GM19043 (cell line): ENCODE data around the gene ZNF322.
"Not testable (repeated sequence)": the region's sequence is repeated elsewhere in the genome, so short reads cannot be mapped to it uniquely, and the experiment has no call there.

Experiments used
- ATAC-seq: cut with Tn5 transposase; IDR thresholded peaks from one replicate; pipeline ENCODE4 v1.9.1; 2021; ENCODE audit warnings: low read depth; ENCODE audit not compliant: unreplicated experiment

ZNF322 gene

GRCh38 chr6:26659042-26659999, at the start of gene ZNF322:
Gene ZNF322, minus strand, starts transcription at chr6:26659746. Its CDS starts 21,193 bp downstream, at chr6:26638553.
- peak; percentile 98 for ATAC-seq

GRCh38 chr6:26705780-26706179, 46.2 kb upstream of the ZNF322 start:
- ATAC-seq = not testable (repeated sequence)

GRCh38 chr6:26705352-26705751, 45.8 kb upstream of the ZNF322 start:
- ATAC-seq = not testable (repeated sequence)

- ATAC-seq = not testable (repeated sequence)
Measured at GRCh38 chr6:26701023-26701747, 41.6 kb upstream of the ZNF322 start.

DNA sequence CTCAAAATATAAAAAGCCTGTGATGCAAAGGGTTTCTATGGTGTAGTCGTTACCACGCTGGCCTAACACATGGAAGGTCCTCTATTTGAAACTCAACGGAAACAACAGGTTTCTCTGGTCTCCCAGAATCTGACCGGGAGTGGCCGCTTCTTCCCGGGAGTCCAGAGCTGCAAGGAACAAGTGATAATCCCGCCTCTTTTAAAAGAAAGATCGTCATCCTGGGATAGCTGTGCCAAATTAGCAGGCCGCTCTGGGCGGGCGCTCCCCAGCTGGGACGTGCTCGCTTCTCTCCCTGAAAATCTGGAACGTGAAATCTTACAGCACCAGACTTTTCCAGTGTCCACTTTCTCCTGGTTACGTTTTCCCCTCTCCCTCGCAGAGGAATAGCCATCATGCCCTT, 38.0 kb upstream of the ZNF322 start:
- not testable (repeated sequence) for ATAC-seq

DNA sequence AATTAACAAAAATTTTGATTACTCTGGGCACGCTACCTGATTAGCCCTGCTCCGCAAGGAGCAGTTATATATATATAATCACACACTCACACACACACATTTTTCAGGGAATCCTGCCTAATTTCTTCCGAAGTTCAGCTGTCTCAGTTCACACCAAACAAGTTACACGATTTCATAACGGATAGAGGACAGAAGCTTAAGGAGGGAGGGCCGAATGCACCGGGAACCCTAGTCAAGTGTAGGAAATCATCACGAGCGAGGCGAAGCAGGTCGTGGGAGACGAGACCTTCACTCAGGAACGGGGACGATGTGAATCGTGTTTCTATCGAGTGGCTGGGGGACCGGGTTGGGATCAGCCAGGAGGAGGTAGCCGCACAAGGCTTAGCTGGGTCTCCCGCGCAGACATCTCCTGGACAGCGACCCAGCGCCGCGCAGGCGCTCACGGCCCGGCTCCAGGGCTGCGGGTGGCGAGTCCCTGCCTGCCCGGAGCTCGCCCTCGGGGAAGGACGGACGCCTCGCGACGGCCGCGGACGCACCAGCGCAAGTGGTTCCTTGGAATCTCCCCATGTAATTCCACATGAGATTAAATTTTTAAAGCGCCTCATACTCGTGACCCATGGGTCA, 29.9 kb upstream of the ZNF322 start:
- ATAC-seq = not testable (repeated sequence)

- not testable (repeated sequence) for ATAC-seq
Measured at GRCh38 chr6:26682435-26683042, 23.0 kb upstream of the ZNF322 start.

DNA sequence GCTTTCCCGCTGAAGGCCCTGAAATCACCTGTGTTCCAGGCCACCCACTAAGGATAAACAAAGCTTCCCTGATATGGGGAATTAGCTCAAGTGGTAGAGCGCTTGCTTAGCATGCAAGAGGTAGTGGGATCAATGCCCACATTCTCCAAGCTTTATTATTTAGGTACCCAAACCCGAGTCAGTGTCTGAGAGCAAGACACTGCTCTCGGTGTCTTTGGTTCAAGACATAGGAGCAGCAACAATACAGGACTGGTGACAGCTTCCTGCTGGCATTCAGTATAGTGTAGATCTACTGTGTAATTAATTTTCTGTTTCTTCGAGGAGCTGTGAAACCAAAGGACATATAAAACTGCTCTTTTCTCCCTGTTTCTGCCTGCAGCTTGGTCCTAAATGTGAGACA, 13.7 kb upstream of the ZNF322 start:
- not testable (repeated sequence) for ATAC-seq

GRCh38 chr6:26670558-26670957, 11.0 kb upstream of the ZNF322 start:
- not testable (repeated sequence) for ATAC-seq

GRCh38 chr6:26670003-26670402, 10.5 kb upstream of the ZNF322 start:
- ATAC-seq = not testable (repeated sequence)

DNA sequence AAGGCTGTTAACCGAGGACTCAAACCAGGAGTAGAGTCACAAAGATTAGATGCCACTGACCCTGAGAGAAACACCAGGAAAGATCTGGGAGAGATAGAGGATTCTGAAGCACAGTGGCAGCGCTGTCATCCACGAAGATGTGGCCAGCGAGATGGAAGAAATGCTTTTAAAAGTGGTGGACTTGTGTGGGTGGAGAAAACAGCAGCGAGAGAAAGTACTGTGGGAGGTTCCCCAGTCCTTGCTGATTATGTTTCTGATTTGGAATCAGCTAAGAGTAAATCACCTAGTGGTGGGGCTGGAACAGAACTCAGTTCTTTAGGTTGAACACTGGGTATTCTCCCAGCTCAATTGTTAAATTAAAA, 435 bp upstream of the ZNF322 start:
- peak; percentile 28 for ATAC-seq

DNA sequence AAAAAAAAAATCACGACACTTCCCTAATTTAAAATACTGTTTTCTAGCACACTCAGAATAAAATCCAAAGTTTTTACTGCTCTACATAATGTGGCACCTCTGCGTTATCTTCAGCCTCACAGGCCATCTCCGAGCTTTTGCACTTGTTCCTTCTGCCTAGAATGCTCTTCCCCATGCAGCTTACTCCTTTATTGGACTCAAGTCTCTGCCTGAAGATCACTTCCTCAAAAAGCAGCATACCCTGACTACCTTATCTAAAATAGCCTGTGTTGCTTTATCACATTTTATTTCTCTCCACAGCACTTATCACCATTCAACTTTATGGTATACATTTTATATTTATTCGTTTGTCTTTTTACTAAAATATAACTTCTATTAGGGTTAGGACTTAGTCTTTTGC, 2.3 kb downstream of the ZNF322 start:
- ATAC-seq = no peak

GRCh38 chr6:26653007-26653406, 6.5 kb downstream of the ZNF322 start:
- no peak for ATAC-seq

GRCh38 chr6:26651133-26651781, 8.3 kb downstream of the ZNF322 start:
- ATAC-seq = no peak

GRCh38 chr6:26646074-26646473, 13.5 kb downstream of the ZNF322 start:
- ATAC-seq = no peak

DNA sequence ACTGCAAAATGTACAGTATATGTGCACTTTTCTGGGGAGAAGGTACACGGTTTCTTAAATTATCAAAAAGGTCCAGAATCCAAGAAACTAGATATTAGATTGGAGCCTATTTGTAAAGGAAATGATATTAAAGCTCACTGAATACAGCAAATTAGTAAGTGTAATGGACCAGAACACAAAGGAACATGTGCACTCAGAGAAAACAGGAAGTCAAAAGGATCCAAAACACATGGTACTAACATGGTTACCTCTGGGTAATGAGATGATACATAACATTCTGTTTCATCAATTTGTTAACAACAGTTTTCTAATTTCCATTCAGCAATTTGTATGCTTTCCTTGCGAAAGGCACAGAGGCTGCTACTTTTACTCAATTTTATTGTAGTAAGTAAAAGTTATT, 18.7 kb downstream of the ZNF322 start:
- no peak for ATAC-seq

- no peak for ATAC-seq
Measured at GRCh38 chr6:26629359-26629758, 30.2 kb downstream of the ZNF322 start.

GRCh38 chr6:26627843-26628242, 31.7 kb downstream of the ZNF322 start:
- ATAC-seq = no peak

GRCh38 chr6:26624557-26624956, 35.0 kb downstream of the ZNF322 start:
- no peak for ATAC-seq

DNA sequence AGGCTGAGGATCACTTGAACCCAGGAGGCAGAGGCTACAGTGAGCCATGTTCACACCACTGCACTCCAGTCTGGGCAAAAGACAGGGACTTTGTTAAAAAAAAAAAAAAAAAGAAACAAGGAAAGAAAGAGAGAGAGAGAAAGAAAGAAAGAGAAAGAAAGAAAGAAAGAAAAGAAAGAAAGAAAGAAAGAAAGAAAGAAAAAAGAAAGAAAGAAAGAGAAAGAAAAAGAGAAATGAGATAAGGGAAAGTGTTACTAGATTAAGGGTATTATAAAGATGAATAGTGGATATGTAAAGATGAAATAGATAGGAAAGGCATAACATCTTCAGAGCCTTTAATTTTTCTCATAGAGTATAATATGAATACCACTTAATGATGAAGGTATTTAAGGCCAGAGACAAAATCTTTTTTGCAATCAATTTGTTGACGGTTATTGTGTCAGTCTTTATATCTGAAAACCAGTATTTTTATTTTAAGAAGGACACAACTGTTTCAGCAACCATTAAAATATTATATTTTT, 36.1 kb downstream of the ZNF322 start:
- no peak for ATAC-seq
